Frontal cortex (tissue), 4 donors: ENCODE data around the gene LRIT1. TPM values are rescaled to one million over a fixed set of nuclear protein-coding genes. Genes with fewer than 3 reads are reported as not detected.

Experiments
- DNase-seq, 2 donors: peaks; one replicate each; pipeline ENCODE4 v3.0.0; 2012; ENCODE audit warnings: low spot score in 2 of 2
- FAIRE-seq: peaks from 2 replicates; lab custom pipeline; 2012; peaks lifted over from hg19 to GRCh38; lab: Jason Lieb, UNC
- total RNA-seq: library from RNA; depleted of rRNA; stranded (reverse); fragments of >200 nt; gene quantifications from one replicate; pipeline ENCODE4 v1.2.3, GENCODE V29; 2014
- donor health status: control.
- donor health status: control.
- donor health status: control.

Gene LRIT1
- total RNA-seq, 1 donor from 2014 or later, result not detected

- DNase-seq (no peak), FAIRE-seq (no peak)
Measured at GRCh38 chr10:84221916-84222315, 19.4 kb downstream of the LRIT1 start.

- no peak for DNase-seq
Measured at GRCh38 chr10:84217746-84218145, 23.6 kb downstream of the LRIT1 start.

DNA sequence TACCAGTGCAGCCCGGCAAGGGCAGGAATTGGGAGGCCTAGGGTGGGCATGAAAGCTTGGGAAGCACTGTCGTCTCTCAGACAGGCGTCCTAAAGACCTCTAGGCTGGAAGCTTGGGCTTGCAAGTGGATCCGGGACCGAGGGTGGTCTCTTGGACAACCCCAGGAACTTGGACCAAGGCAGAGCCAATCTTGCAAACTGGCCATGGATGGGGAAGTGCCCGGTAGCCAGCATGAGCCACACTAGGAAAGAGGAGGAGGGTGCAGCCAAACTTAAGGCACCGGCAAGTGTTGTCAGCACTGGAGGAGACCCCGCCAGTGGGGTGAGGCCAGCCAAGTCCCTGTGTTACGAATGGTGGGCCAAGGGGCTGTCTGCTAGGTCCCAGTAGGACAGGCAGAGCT is 24.5 kb downstream of the LRIT1 start:
- DNase-seq, result no peak
- no peak for FAIRE-seq

More at GRCh38 chr10:84217746-84218145, 23.6 kb downstream of the LRIT1 start:
- FAIRE-seq, result no peak

DNA sequence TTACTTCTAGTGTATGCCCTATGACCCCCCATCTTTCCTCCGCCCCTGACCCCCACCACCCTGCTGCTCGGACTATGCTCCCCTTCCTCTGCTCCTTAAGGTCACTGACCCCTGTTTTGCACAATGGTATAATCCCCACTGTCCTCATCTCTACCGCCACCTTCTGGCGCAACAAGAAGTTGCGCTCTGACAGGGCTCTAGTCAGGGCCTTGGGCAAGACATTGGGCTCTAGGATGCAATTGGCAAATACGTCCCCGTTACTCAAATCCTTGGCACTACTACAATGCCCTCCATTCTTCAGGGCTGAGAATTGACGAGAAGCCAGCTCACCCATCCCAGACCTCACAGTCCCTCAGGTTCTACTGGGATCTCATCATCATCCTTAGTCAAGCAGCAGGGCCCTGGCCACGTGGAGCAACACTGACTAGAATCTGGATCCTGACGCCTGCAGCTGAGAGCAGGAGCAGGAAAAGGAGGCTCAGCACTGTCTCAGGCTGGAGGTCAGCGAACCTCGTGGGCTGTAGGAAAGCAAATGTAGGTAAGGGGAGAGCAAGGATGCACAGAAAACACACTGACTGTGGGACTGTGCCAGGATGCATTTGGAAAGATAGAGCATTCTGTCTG is 26.6 kb downstream of the LRIT1 start:
- DNase-seq (no peak), FAIRE-seq (no peak)

GRCh38 chr10:84214046-84214572 is 27.2 kb downstream of the LRIT1 start:
- DNase-seq (no peak), FAIRE-seq (no peak)

DNA sequence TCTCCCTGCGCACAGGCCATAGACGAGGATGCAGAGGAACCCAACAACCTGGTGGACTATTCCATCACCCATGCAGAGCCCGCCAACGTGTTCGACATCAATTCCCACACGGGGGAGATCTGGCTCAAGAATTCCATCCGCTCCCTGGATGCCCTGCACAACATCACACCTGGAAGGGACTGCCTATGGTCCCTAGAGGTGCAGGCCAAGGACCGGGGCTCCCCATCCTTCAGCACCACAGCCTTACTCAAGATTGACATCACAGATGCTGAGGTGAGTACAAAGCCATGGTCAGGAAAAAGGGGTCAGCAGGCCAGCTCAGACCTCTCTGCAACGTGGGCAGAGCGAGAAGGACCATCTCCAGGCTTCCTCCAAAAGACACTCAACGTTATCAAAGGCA is 28.3 kb downstream of the LRIT1 start:
- FAIRE-seq (no peak), DNase-seq (no peak)

DNA sequence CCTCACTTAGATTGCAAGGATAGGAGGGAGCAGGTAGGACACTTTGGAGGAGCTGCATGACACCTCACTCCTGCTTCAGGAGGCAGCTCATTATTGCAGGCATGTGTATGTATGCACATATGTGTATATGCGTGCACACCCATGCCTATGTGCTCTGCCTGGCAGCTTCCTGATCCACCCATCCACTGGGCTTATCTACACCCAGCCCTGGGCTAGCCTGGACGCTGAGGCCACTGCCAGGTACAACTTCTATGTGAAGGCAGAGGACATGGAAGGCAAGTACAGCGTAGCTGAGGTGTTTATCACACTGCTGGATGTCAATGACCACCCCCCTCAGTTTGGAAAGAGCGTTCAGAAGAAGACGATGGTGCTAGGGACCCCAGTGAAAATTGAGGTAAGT is 29.3 kb downstream of the LRIT1 start:
- no peak for DNase-seq
- FAIRE-seq, result no peak

- FAIRE-seq, result no peak
Measured at GRCh38 chr10:84211566-84211965, 29.8 kb downstream of the LRIT1 start.

GRCh38 chr10:84208023-84208422 is 33.3 kb downstream of the LRIT1 start:
- no peak for DNase-seq
- no peak for FAIRE-seq

More at GRCh38 chr10:84211566-84211965, 29.8 kb downstream of the LRIT1 start:
- no peak for DNase-seq

DNA sequence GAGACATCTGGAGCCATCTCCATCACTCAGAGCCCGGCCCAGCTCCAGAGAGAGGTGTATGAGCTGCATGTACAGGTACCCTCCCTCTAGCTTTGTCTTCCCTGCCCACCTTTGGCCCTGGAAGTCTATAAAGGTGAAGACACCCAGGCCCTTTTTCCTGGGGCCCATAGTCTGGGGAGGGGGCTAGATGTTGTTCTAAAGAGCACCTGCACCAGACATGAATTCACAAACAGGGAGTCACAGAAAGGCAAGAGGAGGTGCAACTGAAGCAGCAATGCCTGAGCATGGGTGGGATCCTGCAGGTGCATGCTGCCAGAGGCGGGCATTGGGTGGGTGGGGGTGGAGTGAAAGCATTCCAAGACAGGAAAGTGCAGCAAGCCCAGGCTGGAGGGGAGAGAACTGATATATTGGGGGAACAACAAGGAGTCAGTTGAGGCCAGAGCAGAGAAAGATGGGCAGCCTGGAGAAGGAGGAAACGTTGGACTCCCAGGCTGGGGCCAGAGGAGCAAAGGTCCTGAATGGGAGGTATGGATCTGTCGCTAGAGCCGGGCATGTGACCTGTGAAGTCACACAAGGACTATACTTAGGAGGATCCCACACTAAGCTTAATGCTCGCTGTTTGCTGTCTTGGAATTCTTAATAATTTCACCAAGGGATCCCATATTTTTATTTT is 35.4 kb downstream of the LRIT1 start:
- FAIRE-seq, result no peak
- no peak for DNase-seq

DNA sequence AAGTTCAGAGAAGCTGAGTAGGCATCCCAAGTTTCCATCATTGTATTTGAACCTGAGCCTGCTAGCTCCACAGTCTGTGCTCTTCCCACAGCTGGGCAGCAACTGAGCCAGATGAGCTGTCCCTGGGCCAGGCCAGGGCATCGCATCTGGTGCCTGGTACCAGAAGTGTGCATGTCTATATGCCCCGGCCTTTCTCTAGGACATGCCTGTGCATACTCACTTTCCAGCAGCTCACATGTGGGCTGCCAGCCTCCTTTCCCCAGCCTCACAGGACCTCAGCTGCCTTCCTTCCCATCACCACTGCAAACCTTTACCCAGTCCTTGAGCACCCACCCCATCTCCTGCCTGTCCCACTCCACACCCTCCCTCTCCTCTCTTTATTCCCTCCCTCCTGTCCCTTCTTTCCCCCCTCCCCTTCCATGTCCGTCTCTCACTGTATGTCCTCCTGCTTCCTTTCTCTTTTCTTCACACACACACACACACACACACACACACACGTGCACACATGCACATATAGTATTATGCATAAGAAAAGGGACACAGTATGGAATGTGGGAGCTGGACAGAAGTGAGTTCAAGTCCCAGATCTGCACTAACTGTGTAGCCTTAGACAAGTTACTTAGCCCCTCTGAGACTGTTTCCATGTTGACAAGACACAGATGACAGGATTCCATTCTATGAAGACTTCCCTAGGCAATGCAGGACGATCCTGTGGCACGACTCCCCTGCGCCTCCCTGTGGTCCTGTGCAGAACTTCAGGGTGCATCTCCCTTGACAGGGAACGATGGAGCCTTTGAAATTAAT is 36.1 kb downstream of the LRIT1 start:
- DNase-seq (peak; percentile 56 to 73), FAIRE-seq (no peak)

DNA sequence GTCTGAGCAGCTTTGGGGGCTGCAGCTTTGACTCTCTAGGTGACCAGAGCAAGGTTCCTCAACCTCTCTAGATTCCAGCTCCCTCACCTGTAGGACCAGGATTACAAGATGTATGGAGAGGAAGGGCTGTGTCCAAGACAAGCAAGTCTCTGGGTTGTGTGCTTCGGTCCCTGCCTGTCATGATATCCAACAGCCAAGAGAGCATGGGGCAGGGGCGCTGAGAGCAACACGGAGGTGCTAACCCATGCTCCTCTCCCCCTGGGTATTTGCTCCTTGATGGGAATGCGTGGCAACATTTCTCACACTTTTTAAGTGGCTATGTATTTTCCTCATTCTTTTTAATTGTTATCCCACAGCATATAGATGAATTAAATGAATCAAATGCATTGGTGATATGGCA is 36.7 kb downstream of the LRIT1 start:
- DNase-seq, result no peak

GRCh38 chr10:84204122-84204521 is 37.2 kb downstream of the LRIT1 start:
- no peak for DNase-seq
- no peak for FAIRE-seq

More for the DNA sequence above, 36.7 kb downstream of the LRIT1 start:
- no peak for FAIRE-seq

GRCh38 chr10:84202349-84202748 is 39.0 kb downstream of the LRIT1 start:
- DNase-seq (no peak), FAIRE-seq (no peak)

DNA sequence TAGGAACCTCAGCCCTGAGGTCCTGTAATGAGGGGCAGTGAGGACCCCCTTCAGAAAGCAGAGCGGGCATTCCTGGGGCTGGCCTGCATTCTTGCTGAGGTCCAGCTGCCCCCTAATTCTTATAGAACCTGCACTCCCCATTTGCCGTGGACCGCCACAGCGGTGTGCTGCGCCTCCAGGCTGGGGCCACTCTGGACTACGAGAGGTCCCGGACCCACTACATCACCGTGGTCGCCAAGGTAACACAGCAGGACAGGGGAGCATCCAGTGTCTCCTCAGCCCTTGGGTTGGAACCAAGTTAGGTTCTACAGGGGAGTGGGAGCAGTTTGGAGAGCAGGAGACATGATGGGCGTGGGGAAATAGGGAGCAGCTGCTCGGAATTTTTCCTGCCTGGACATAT is 39.7 kb downstream of the LRIT1 start:
- no peak for FAIRE-seq
- no peak for DNase-seq

- FAIRE-seq, result no peak
- no peak for DNase-seq
Measured at GRCh38 chr10:84201244-84201606, 40.1 kb downstream of the LRIT1 start.

- FAIRE-seq (no peak), DNase-seq (no peak)
Measured at GRCh38 chr10:84200537-84201243, 40.7 kb downstream of the LRIT1 start.

DNA sequence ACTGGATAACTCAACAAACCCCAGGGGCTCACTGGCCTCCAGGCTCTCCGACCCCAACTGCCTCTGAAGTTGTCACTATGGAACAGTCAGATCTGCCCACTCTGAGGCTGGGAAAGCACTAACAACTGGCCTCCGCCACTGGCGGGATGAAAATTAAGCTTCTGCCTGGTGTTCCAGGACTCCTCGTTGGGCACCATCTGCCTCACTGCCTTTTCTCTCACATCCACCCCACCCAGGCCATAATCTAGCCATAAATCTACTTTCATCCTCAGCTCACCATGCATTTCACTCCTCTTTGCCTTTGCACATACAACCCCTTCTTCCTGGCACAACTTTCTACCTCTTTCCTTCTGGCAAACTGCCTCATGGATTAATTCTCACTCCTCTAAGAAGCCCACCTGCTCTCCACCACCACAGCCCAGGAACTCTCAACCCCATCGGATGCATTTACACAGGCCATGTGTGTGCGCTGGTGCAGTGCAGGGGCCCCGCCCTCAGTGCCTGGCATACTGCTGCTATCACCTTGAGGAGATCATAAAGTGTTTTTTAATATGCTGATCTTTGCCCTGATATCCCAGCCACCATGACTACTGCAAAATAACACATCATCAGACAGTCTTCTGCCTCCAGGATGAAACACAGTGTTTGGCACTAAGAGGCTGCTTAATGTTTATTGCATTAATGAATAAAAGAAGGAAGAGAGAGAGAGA is 43.0 kb downstream of the LRIT1 start:
- FAIRE-seq, result no peak
- no peak for DNase-seq

DNA sequence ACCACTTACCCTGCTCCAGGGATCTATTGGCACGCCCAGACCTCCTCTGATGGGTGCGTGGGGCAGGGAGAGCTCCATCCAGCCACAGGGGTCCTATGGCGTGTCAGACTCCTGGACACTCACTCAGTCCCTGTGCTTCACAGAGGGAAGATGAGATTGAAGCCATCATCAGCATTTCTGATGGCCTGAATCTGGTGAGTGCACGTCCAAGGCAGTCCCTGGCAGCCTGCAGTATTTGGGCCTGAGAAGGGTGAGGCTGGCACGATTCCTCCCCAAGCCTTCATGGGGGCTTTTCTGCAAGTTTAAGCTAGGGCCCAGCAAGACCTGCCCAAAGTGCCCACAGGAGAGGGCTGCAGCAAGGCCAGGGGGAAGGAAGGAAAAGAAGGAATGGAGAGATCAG is 43.7 kb downstream of the LRIT1 start:
- no peak for DNase-seq
- no peak for FAIRE-seq

DNA sequence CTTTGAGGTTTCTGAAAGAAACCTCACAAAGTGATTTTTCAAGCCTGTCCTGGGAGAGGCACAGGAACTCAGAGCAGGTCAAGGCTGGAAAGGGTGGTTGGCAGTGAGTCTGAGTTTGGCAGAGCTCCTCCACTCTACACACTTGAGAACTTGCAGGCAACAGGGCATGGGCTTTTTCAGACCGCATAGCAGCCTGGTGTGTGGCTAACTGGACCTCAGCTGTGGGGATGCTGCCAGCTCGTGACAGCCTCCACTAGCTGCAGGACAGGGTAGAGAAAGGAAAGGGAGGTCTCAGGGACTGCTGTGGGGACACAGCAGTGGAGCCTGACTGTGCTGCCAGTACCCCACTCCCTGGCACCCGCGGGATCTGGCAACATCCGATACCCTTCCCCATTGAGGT is 44.4 kb downstream of the LRIT1 start:
- FAIRE-seq (no peak), DNase-seq (no peak)
